Memory B cell (primary cell): ENCODE data around the gene COL1A2.

Experiments
- ATAC-seq: fragments of 150-1000 bp; cut with Tn5 transposase; 2 replicates; pipeline ENCODE4 v1.10.0; 2021; ENCODE audit warnings: low read depth, mild to moderate bottlenecking, moderate library complexity
- DNase-seq, 2 donors: peaks; one replicate each; pipeline ENCODE4 v3.0.0; 2022; ENCODE audit warnings: low spot score in 2 of 2
- H3K27ac Mint-ChIP-seq: one replicate; pipeline ENCODE4 v1.8.0; 2022; ENCODE audit warnings: mild to moderate bottlenecking, moderate library complexity, mixed read lengths
- H3K27me3 Mint-ChIP-seq: one replicate; pipeline ENCODE4 v1.8.0; 2022; ENCODE audit warnings: mixed read lengths
- H3K36me3 Mint-ChIP-seq: one replicate; pipeline ENCODE4 v1.8.0; 2022; ENCODE audit warnings: mild to moderate bottlenecking, mixed read lengths
- H3K4me1 Mint-ChIP-seq: one replicate; pipeline ENCODE4 v1.8.0; 2022; ENCODE audit warnings: mixed read lengths
- H3K4me3 Mint-ChIP-seq: one replicate; pipeline ENCODE4 v1.8.0; 2022; ENCODE audit warnings: mild to moderate bottlenecking, moderate library complexity, mixed read lengths
- H3K9me3 Mint-ChIP-seq: one replicate; pipeline ENCODE4 v1.8.0; 2022; ENCODE audit warnings: mixed read lengths

The COL1A2 gene

GRCh38 chr7:94423863-94424735 lies 29.4 kb downstream of the COL1A2 start:
- Mint-ChIP-seq H3K36me3 (peaks cover 2% of the 10 kb centered on the region), H3K27me3 (peaks cover 4% of the 10 kb centered on the region), H3K27ac (no peak overlapping the region), H3K4me3 (no peak overlapping the region), H3K9me3 (no peaks in the 10 kb centered on the region), H3K4me1 (no peaks in the 10 kb centered on the region)
- ATAC-seq, result no peak
- DNase-seq, result no peak

- Mint-ChIP-seq H3K9me3 (no peaks in the 10 kb centered on the region), H3K4me1 (no peaks in the 10 kb centered on the region), H3K27ac (no peak overlapping the region), H3K27me3 (peaks cover 4% of the 10 kb centered on the region), H3K4me3 (no peak overlapping the region), H3K36me3 (peaks cover 2% of the 10 kb centered on the region)
- ATAC-seq, result no peak
- no peak for DNase-seq
Measured at GRCh38 chr7:94425546-94425945, 30.9 kb downstream of the COL1A2 start.

- DNase-seq (no peak), ATAC-seq (no peak)
- no peaks in the 10 kb centered on the region for H3K9me3 Mint-ChIP-seq
- H3K36me3 Mint-ChIP-seq, result no peaks in the 10 kb centered on the region
- peaks cover 1% of the 10 kb centered on the region for H3K27me3 Mint-ChIP-seq
- no peaks in the 10 kb centered on the region for H3K4me1 Mint-ChIP-seq
- H3K27ac Mint-ChIP-seq, result no peak overlapping the region
- H3K4me3 Mint-ChIP-seq, result no peak overlapping the region
Measured at GRCh38 chr7:94426980-94427875, 32.5 kb downstream of the COL1A2 start.

- no peak for DNase-seq
- ATAC-seq, result no peak
- H3K4me3 Mint-ChIP-seq, result no peak overlapping the region
- H3K27ac Mint-ChIP-seq, result no peak overlapping the region
- no peaks in the 10 kb centered on the region for H3K9me3 Mint-ChIP-seq
- no peaks in the 10 kb centered on the region for H3K27me3 Mint-ChIP-seq
- no peaks in the 10 kb centered on the region for H3K4me1 Mint-ChIP-seq
- H3K36me3 Mint-ChIP-seq, result no peaks in the 10 kb centered on the region
Measured at GRCh38 chr7:94429153-94429552, 34.5 kb downstream of the COL1A2 start.

- DNase-seq, result no peak
- Mint-ChIP-seq H3K9me3 (no peaks in the 10 kb centered on the region), H3K4me3 (no peak overlapping the region), H3K27me3 (no peaks in the 10 kb centered on the region), H3K4me1 (no peaks in the 10 kb centered on the region), H3K27ac (no peak overlapping the region), H3K36me3 (no peaks in the 10 kb centered on the region)
- ATAC-seq, result no peak
Measured at GRCh38 chr7:94431176-94431575, 36.5 kb downstream of the COL1A2 start.

GRCh38 chr7:94431619-94432280 lies 37.1 kb downstream of the COL1A2 start:
- DNase-seq, result no peak
- no peaks in the 10 kb centered on the region for H3K9me3 Mint-ChIP-seq
- H3K36me3 Mint-ChIP-seq, result no peaks in the 10 kb centered on the region
- H3K4me1 Mint-ChIP-seq, result no peaks in the 10 kb centered on the region
- no peak overlapping the region for H3K27ac Mint-ChIP-seq
- peaks cover 2% of the 10 kb centered on the region for H3K27me3 Mint-ChIP-seq
- H3K4me3 Mint-ChIP-seq, result no peak overlapping the region
- no peak for ATAC-seq

- Mint-ChIP-seq H3K27me3 (peaks cover 2% of the 10 kb centered on the region), H3K36me3 (no peaks in the 10 kb centered on the region), H3K9me3 (no peaks in the 10 kb centered on the region), H3K4me3 (no peak overlapping the region), H3K27ac (no peak overlapping the region), H3K4me1 (no peaks in the 10 kb centered on the region)
- ATAC-seq (no peak), DNase-seq (no peak)
Measured at GRCh38 chr7:94432281-94432670, 37.6 kb downstream of the COL1A2 start.

- ATAC-seq (no peak), DNase-seq (no peak)
- Mint-ChIP-seq H3K9me3 (no peaks in the 10 kb centered on the region), H3K36me3 (no peaks in the 10 kb centered on the region), H3K27ac (no peak overlapping the region), H3K27me3 (peaks cover 3% of the 10 kb centered on the region), H3K4me3 (no peak overlapping the region), H3K4me1 (no peaks in the 10 kb centered on the region)
Measured at GRCh38 chr7:94432817-94433216, 38.1 kb downstream of the COL1A2 start.

- Mint-ChIP-seq H3K9me3 (no peaks in the 10 kb centered on the region), H3K4me3 (no peak overlapping the region), H3K27ac (no peak overlapping the region), H3K27me3 (peaks cover 5% of the 10 kb centered on the region), H3K4me1 (no peaks in the 10 kb centered on the region), H3K36me3 (no peaks in the 10 kb centered on the region)
- ATAC-seq (no peak), DNase-seq (no peak)
Measured at GRCh38 chr7:94433224-94433623, 38.5 kb downstream of the COL1A2 start.

- ATAC-seq (no peak), DNase-seq (no peak)
- Mint-ChIP-seq H3K27me3 (peaks cover 5% of the 10 kb centered on the region), H3K36me3 (no peaks in the 10 kb centered on the region), H3K9me3 (no peaks in the 10 kb centered on the region), H3K27ac (no peak overlapping the region), H3K4me3 (no peak overlapping the region), H3K4me1 (no peaks in the 10 kb centered on the region)
Measured at GRCh38 chr7:94434042-94434441, 39.3 kb downstream of the COL1A2 start.

GRCh38 chr7:94436018-94436604 lies 41.4 kb downstream of the COL1A2 start:
- H3K36me3 Mint-ChIP-seq, result no peaks in the 10 kb centered on the region
- no peaks in the 10 kb centered on the region for H3K9me3 Mint-ChIP-seq
- H3K27me3 Mint-ChIP-seq, result peaks cover 5% of the 10 kb centered on the region
- DNase-seq (peak; percentile 58 to 62), ATAC-seq (peak; percentile 90)
- no peaks in the 10 kb centered on the region for H3K4me1 Mint-ChIP-seq
- H3K4me3 Mint-ChIP-seq, result no peak overlapping the region
- no peak overlapping the region for H3K27ac Mint-ChIP-seq

GRCh38 chr7:94436700-94437099 lies 42.0 kb downstream of the COL1A2 start:
- Mint-ChIP-seq H3K36me3 (no peaks in the 10 kb centered on the region), H3K4me1 (no peaks in the 10 kb centered on the region), H3K4me3 (no peak overlapping the region), H3K27me3 (peaks cover 5% of the 10 kb centered on the region), H3K9me3 (no peaks in the 10 kb centered on the region), H3K27ac (no peak overlapping the region)
- DNase-seq, result no peak
- no peak for ATAC-seq

- DNase-seq, result no peak
- no peak overlapping the region for H3K4me3 Mint-ChIP-seq
Measured at GRCh38 chr7:94439893-94440381, 45.2 kb downstream of the COL1A2 start.

More at GRCh38 chr7:94439893-94440381, 45.2 kb downstream of the COL1A2 start:
- H3K36me3 Mint-ChIP-seq, result no peaks in the 10 kb centered on the region
- H3K27ac Mint-ChIP-seq, result no peak overlapping the region
- H3K9me3 Mint-ChIP-seq, result no peaks in the 10 kb centered on the region
- H3K27me3 Mint-ChIP-seq, result peaks cover 7% of the 10 kb centered on the region
- no peak for ATAC-seq
- H3K4me1 Mint-ChIP-seq, result no peaks in the 10 kb centered on the region
